ENCODE results near the gene FOXRED2.

DNA sequence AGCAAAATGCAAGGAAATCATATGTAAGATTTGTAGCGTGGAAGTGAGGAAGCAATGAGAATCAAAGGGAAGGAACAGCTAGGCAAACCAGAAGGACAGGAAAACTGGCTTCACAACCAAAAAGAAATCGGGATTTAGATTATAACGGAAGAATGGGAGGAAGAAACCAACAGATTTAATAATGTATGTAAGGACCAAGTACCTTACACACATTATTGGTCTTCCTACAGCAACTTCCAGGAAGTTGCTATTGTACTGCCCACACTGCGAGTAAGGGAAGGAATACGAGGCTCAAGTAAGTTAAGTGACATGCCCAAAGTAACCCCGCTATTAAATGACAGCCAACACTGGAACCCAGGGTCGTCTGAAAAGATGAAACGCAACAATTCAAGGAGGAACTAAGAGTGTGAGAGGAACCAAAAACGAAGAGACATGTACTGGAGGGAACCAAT, 25.9 kb downstream of the FOXRED2 start:
- no peak for TF ChIP-seq CTCF (IDR thresholded peaks at IDR 0.05; ENCODE audit: low read depth, low read length)
- TF ChIP-seq EZH2phosphoT487 (IDR thresholded peaks at IDR 0.05; ENCODE audit: low read depth) = no peak

Data from OCI-LY3 (cell line).